ENCODE measurements around the gene XKR8.

- TF ChIP-seq TAF1 (IDR thresholded peaks at IDR 0.05; ENCODE audit: borderline replicate concordance, insufficient read depth, low read length) (no peak), REST (IDR thresholded peaks at IDR 0.05; ENCODE audit: insufficient read depth in 1 of 2, low read depth in 2 of 2, low read length in 2 of 2) (no peak), SIN3A (IDR thresholded peaks at IDR 0.05; ENCODE audit: borderline replicate concordance, insufficient read depth, low read length) (no peak)
These were observed 2.1 kb upstream of the XKR8 start for GRCh38 chr1:27957655-27958054.
